Activated CD4-positive, alpha-beta T cell treated with anti-CD3 and anti-CD28 coated beads, Interleukin-2, amount 10 ng/mL, durations not matched to agents 7 days and 5 days (primary cell): ENCODE data around the gene ATP5IF1. TPM values are rescaled to one million over a fixed set of nuclear protein-coding genes. Genes with fewer than 3 reads are reported as not detected.

ENCODE experiments used
- CTCF ChIA-PET: fragments of 350-600 bp; sonication (Branson Sonifier 250); formaldehyde crosslinking; loops from one replicate; lab custom pipeline; 2021; ENCODE audit warnings: antibody characterized with exemption; lab: Charles Lee
- POLR2A ChIA-PET: fragments of 350-600 bp; sonication (Branson Sonifier 250); formaldehyde crosslinking; loops from one replicate; lab custom pipeline; 2021; ENCODE audit warnings: antibody characterized with exemption; lab: Charles Lee
- DNase-seq: peaks from one replicate; pipeline ENCODE4 v3.0.0-alpha.2; 2020
- H3K27ac Mint-ChIP-seq: one replicate; pipeline ENCODE4 v1.8.0; 2021; ENCODE audit warnings: mild to moderate bottlenecking, moderate library complexity, mixed read lengths
- H3K27me3 Mint-ChIP-seq: one replicate; pipeline ENCODE4 v1.8.0; 2021; ENCODE audit warnings: mixed read lengths
- H3K36me3 Mint-ChIP-seq: one replicate; pipeline ENCODE4 v1.8.0; 2021; ENCODE audit warnings: low read depth, mixed read lengths
- H3K4me1 Mint-ChIP-seq: one replicate; pipeline ENCODE4 v1.8.0; 2021; ENCODE audit warnings: mixed read lengths
- H3K4me3 Mint-ChIP-seq: one replicate; pipeline ENCODE4 v1.8.0; 2021; ENCODE audit warnings: mild to moderate bottlenecking, moderate library complexity, mixed read lengths
- H3K9me3 Mint-ChIP-seq: one replicate; pipeline ENCODE4 v1.8.0; 2021; ENCODE audit warnings: mixed read lengths
- total RNA-seq, 2 experiments: library from RNA; stranded (reverse); gene quantifications; one replicate each; pipeline ENCODE4 v1.2.3, GENCODE V29; 2021

ATP5IF1 gene
- total RNA-seq, 2 experiments from 2014 or later, result 172 to 189 TPM

GRCh38 chr1:28243685-28244311 lies 7.9 kb downstream of the ATP5IF1 start:
- H3K4me1 Mint-ChIP-seq, result peaks cover 52% of the 10 kb centered on the region
- H3K27me3 Mint-ChIP-seq, result no peaks in the 10 kb centered on the region
- DNase-seq, result no peak
- peaks cover 5% of the 10 kb centered on the region for H3K36me3 Mint-ChIP-seq
- CTCF ChIA-PET, result interaction anchor here (1.2 to 4.8 kb wide), 2 partner anchors 9 to 12 kb away, joined by 4 to 35 read pairs; partner anchors contain the start of genes ATP5IF1 and DNAJC8
- peak overlapping the region; percentile 89 for H3K27ac Mint-ChIP-seq
- no peaks in the 10 kb centered on the region for H3K9me3 Mint-ChIP-seq
- POLR2A ChIA-PET, result interaction anchor here (0.6 kb wide), 1 partner anchor 223 kb away, joined by 5 read pairs; no protein-coding TSS in a partner anchor
- H3K4me3 Mint-ChIP-seq, result peak overlapping the region; percentile 21

GRCh38 chr1:28244549-28245251 lies 8.8 kb downstream of the ATP5IF1 start:
- peaks cover 2% of the 10 kb centered on the region for H3K36me3 Mint-ChIP-seq
- DNase-seq, result no peak
- H3K27me3 Mint-ChIP-seq, result no peaks in the 10 kb centered on the region
- H3K9me3 Mint-ChIP-seq, result no peaks in the 10 kb centered on the region
- H3K27ac Mint-ChIP-seq, result peak overlapping the region; percentile 89
- CTCF ChIA-PET, result interaction anchor here (0.5 to 4.8 kb wide), 4 partner anchors 10 to 311 kb away, joined by 3 to 35 read pairs (median 4); partner anchors contain the start of genes ATP5IF1 and DNAJC8
- POLR2A ChIA-PET, result no interaction called here
- peaks cover 59% of the 10 kb centered on the region for H3K4me1 Mint-ChIP-seq
- H3K4me3 Mint-ChIP-seq, result no peak overlapping the region

- Mint-ChIP-seq H3K9me3 (no peaks in the 10 kb centered on the region), H3K4me1 (peaks cover 65% of the 10 kb centered on the region)
These were observed 10.5 kb downstream of the ATP5IF1 start for GRCh38 chr1:28246427-28246832.

GRCh38 chr1:28247612-28248272 lies 11.8 kb downstream of the ATP5IF1 start:
- Mint-ChIP-seq H3K4me1 (peaks cover 60% of the 10 kb centered on the region), H3K9me3 (no peaks in the 10 kb centered on the region), H3K4me3 (peak overlapping the region; percentile 83), H3K27me3 (no peaks in the 10 kb centered on the region), H3K36me3 (peaks cover 2% of the 10 kb centered on the region), H3K27ac (peak overlapping the region; percentile 98)
- POLR2A ChIA-PET, result interaction anchor here (1.3 kb wide), 1 partner anchor 334 kb away, joined by 3 read pairs; no protein-coding TSS in a partner anchor
- DNase-seq, result peak; percentile 19
- CTCF ChIA-PET, result interaction anchor here (0.5 to 4.2 kb wide), 19 partner anchors 10 to 335 kb away, joined by 3 to 31 read pairs (median 5); partner anchors contain the start of genes ATP5IF1, MED18 and SESN2

More at GRCh38 chr1:28246427-28246832, 10.5 kb downstream of the ATP5IF1 start:
- H3K4me3 Mint-ChIP-seq, result peak overlapping the region; percentile 83
- peak overlapping the region; percentile 98 for H3K27ac Mint-ChIP-seq
- ChIA-PET POLR2A (interaction anchor here (0.6 to 1.2 kb wide), 6 partner anchors 10 to 473 kb away, joined by 3 to 4 read pairs (median 3); partner anchors contain the start of genes ATP5IF1, RCC1 and STX12), CTCF (interaction anchor here (0.6 to 4.8 kb wide), 6 partner anchors 10 to 612 kb away, joined by 3 to 35 read pairs (median 4); partner anchors contain the start of genes ATP5IF1 and DNAJC8)
- peak; percentile 78 for DNase-seq
- H3K27me3 Mint-ChIP-seq, result no peaks in the 10 kb centered on the region
- H3K36me3 Mint-ChIP-seq, result peaks cover 2% of the 10 kb centered on the region

- peaks cover 53% of the 10 kb centered on the region for H3K4me1 Mint-ChIP-seq
- POLR2A ChIA-PET, result interaction anchor here (0.7 to 1.4 kb wide), 3 partner anchors 74 to 333 kb away, joined by 3 to 5 read pairs (median 3); no protein-coding TSS in a partner anchor
These were observed 12.5 kb downstream of the ATP5IF1 start for GRCh38 chr1:28248273-28249012.

GRCh38 chr1:28249013-28249865 lies 13.3 kb downstream of the ATP5IF1 start:
- ChIA-PET POLR2A (interaction anchor here (0.6 to 1.4 kb wide), 4 partner anchors 73 to 332 kb away, joined by 3 to 5 read pairs (median 3); no protein-coding TSS in a partner anchor), CTCF (interaction anchor here (0.5 to 4.2 kb wide), 21 partner anchors 8 to 628 kb away, joined by 3 to 31 read pairs (median 4); partner anchors contain the start of genes ATP5IF1, MED18 and SESN2)
- H3K9me3 Mint-ChIP-seq, result no peaks in the 10 kb centered on the region
- peaks cover 45% of the 10 kb centered on the region for H3K4me1 Mint-ChIP-seq
- H3K27me3 Mint-ChIP-seq, result no peaks in the 10 kb centered on the region
- H3K4me3 Mint-ChIP-seq, result peak overlapping the region; percentile 83
- DNase-seq, result no peak
- H3K36me3 Mint-ChIP-seq, result no peaks in the 10 kb centered on the region
- peak overlapping the region; percentile 98 for H3K27ac Mint-ChIP-seq

More at GRCh38 chr1:28248273-28249012, 12.5 kb downstream of the ATP5IF1 start:
- Mint-ChIP-seq H3K36me3 (peaks cover 2% of the 10 kb centered on the region), H3K4me3 (peak overlapping the region; percentile 83), H3K27me3 (no peaks in the 10 kb centered on the region), H3K9me3 (no peaks in the 10 kb centered on the region), H3K27ac (peak overlapping the region; percentile 98)
- peak; percentile 89 for DNase-seq
- CTCF ChIA-PET, result interaction anchor here (0.5 to 4.2 kb wide), 24 partner anchors 9 to 334 kb away, joined by 3 to 31 read pairs (median 4); partner anchors contain the start of genes ATP5IF1, MED18 and SESN2

- ChIA-PET CTCF (interaction anchor here (0.9 to 4.2 kb wide), 3 partner anchors 12 to 627 kb away, joined by 3 to 31 read pairs (median 4); partner anchors contain the start of gene SESN2), POLR2A (interaction anchor here (0.6 kb wide), 1 partner anchor 125 kb away, joined by 3 read pairs; no protein-coding TSS in a partner anchor)
- DNase-seq, result no peak
- Mint-ChIP-seq H3K4me1 (peaks cover 38% of the 10 kb centered on the region), H3K27me3 (no peaks in the 10 kb centered on the region), H3K36me3 (no peaks in the 10 kb centered on the region), H3K27ac (peak overlapping the region; percentile 41), H3K4me3 (no peak overlapping the region), H3K9me3 (no peaks in the 10 kb centered on the region)
These were observed 14.0 kb downstream of the ATP5IF1 start for GRCh38 chr1:28249866-28250295.

GRCh38 chr1:28256197-28256827 lies 20.4 kb downstream of the ATP5IF1 start:
- ChIA-PET CTCF (interaction anchor here (0.6 to 2.8 kb wide), 6 partner anchors 8 to 715 kb away, joined by 3 to 17 read pairs (median 4); no protein-coding TSS in a partner anchor), POLR2A (interaction anchor here (0.6 kb wide), 1 partner anchor 10 kb away, joined by 4 read pairs; no protein-coding TSS in a partner anchor)
- H3K4me1 Mint-ChIP-seq, result peaks cover 42% of the 10 kb centered on the region
- H3K9me3 Mint-ChIP-seq, result no peaks in the 10 kb centered on the region
- H3K27ac Mint-ChIP-seq, result peak overlapping the region; percentile 89
- H3K4me3 Mint-ChIP-seq, result peak overlapping the region; percentile 34
- peak; percentile 24 for DNase-seq
- peaks cover 2% of the 10 kb centered on the region for H3K27me3 Mint-ChIP-seq
- peaks cover 5% of the 10 kb centered on the region for H3K36me3 Mint-ChIP-seq

GRCh38 chr1:28257736-28258135 lies 21.8 kb downstream of the ATP5IF1 start:
- ChIA-PET CTCF (interaction anchor here (0.9 to 2.8 kb wide), 3 partner anchors 9 to 330 kb away, joined by 3 to 17 read pairs (median 3); no protein-coding TSS in a partner anchor), POLR2A (no interaction called here)
- Mint-ChIP-seq H3K9me3 (no peaks in the 10 kb centered on the region), H3K36me3 (peaks cover 5% of the 10 kb centered on the region), H3K4me1 (peaks cover 45% of the 10 kb centered on the region), H3K4me3 (no peak overlapping the region), H3K27me3 (peaks cover 2% of the 10 kb centered on the region), H3K27ac (no peak overlapping the region)
- DNase-seq, result no peak

- H3K27ac Mint-ChIP-seq, result peak overlapping the region; percentile 85
- H3K36me3 Mint-ChIP-seq, result peaks cover 7% of the 10 kb centered on the region
- no peak for DNase-seq
- ChIA-PET POLR2A (no interaction called here), CTCF (interaction anchor here (0.7 to 4.8 kb wide), 6 partner anchors 8 to 329 kb away, joined by 3 to 31 read pairs (median 3); no protein-coding TSS in a partner anchor)
- H3K27me3 Mint-ChIP-seq, result peaks cover 2% of the 10 kb centered on the region
- H3K9me3 Mint-ChIP-seq, result no peaks in the 10 kb centered on the region
- peaks cover 47% of the 10 kb centered on the region for H3K4me1 Mint-ChIP-seq
- H3K4me3 Mint-ChIP-seq, result peak overlapping the region; percentile 79
These were observed 22.8 kb downstream of the ATP5IF1 start for GRCh38 chr1:28258628-28259251.
